ENCODE data around the gene PAPLN. TPM values are rescaled to one million over a fixed set of nuclear protein-coding genes. Genes with fewer than 3 reads are reported as not detected.

The PAPLN gene
- total RNA-seq, 1 experiment from 2014 or later: 22.2 TPM

DNA sequence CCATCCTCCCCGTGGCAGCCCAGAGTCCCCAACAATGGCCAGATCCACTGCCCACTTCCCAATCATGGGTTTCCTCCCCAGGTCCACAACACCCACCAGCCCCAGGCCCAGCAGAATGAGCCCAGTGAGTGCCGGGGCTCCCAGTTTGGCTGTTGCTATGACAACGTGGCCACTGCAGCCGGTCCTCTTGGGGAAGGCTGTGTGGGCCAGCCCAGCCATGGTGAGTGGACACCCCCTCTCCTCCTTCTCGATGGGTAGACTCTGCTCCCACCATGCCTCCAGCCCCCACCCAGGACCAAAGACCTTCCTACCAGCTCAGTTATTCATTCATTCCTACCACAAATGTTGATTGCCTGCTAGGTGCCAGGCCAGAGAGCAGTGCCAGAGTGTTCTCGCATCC is 23.8 kb downstream of the PAPLN start:
- Histone ChIP-seq H3K36me3 (ENCODE audit: control insufficient read depth, insufficient read depth, low read length) (no peaks in the 10 kb centered on the region), H3K9me3 (ENCODE audit: control insufficient read depth, insufficient read depth, low read depth, low read length) (no peaks in the 10 kb centered on the region), H3K27ac (ENCODE audit: low read length) (no peak overlapping the region), H3K4me3 (ENCODE audit: low read depth in 2 of 2, low read length in 2 of 2) (no peak overlapping the region), H3K4me1 (ENCODE audit: control insufficient read depth, insufficient read depth, low read length) (no peaks in the 10 kb centered on the region), H3K27me3 (ENCODE audit: control insufficient read depth, insufficient read depth, low read length) (no peaks in the 10 kb centered on the region)
- intact Hi-C loops (cut with micrococcal nuclease; ENCODE audit: unreplicated experiment): no loop called here
- ChIA-PET CTCF (no interaction called here), POLR2A (no interaction called here)
- in situ Hi-C loops (cut with HindIII; ENCODE audit: low pct_unique_long_range_greater_than_20kb, low sequenced_read_pairs): no loop called here
- TF ChIP-seq TCF7L2 (IDR thresholded peaks at IDR 0.05; ENCODE audit: low read depth, low read length) (no peak), SIN3A (IDR thresholded peaks at IDR 0.05; ENCODE audit: borderline replicate concordance, insufficient read depth, low read depth, low read length) (no peak), POLR2AphosphoS5 (IDR thresholded peaks at IDR 0.05; ENCODE audit: low read depth, low read length) (no peak), CTCF (IDR thresholded peaks at IDR 0.05) (no peak)
- TF ChIP-seq, protein P1, sequence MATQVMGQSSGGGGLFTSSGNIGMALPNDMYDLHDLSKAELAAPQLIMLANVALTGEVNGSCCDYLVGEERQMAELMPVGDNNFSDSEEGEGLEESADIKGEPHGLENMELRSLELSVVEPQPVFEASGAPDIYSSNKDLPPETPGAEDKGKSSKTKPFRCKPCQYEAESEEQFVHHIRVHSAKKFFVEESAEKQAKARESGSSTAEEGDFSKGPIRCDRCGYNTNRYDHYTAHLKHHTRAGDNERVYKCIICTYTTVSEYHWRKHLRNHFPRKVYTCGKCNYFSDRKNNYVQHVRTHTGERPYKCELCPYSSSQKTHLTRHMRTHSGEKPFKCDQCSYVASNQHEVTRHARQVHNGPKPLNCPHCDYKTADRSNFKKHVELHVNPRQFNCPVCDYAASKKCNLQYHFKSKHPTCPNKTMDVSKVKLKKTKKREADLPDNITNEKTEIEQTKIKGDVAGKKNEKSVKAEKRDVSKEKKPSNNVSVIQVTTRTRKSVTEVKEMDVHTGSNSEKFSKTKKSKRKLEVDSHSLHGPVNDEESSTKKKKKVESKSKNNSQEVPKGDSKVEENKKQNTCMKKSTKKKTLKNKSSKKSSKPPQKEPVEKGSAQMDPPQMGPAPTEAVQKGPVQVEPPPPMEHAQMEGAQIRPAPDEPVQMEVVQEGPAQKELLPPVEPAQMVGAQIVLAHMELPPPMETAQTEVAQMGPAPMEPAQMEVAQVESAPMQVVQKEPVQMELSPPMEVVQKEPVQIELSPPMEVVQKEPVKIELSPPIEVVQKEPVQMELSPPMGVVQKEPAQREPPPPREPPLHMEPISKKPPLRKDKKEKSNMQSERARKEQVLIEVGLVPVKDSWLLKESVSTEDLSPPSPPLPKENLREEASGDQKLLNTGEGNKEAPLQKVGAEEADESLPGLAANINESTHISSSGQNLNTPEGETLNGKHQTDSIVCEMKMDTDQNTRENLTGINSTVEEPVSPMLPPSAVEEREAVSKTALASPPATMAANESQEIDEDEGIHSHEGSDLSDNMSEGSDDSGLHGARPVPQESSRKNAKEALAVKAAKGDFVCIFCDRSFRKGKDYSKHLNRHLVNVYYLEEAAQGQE (IDR thresholded peaks at IDR 0.05; ENCODE audit: insufficient read depth in 1 of 2, low read depth in 2 of 2, low read length in 1 of 2): no peak
- no peak for ATAC-seq
- BruUV-seq (replicated peaks): no TSS peak
- DNase-seq (ENCODE audit: low read depth, low spot score): no peak

- in situ Hi-C loops (cut with HindIII; ENCODE audit: low pct_unique_long_range_greater_than_20kb, low sequenced_read_pairs): no loop called here
- ChIA-PET CTCF (no interaction called here), POLR2A (no interaction called here)
- Histone ChIP-seq H3K4me1 (ENCODE audit: control insufficient read depth, insufficient read depth, low read length) (no peaks in the 10 kb centered on the region), H3K36me3 (ENCODE audit: control insufficient read depth, insufficient read depth, low read length) (no peaks in the 10 kb centered on the region), H3K4me3 (ENCODE audit: low read depth in 2 of 2, low read length in 2 of 2) (no peak overlapping the region), H3K27me3 (ENCODE audit: control insufficient read depth, insufficient read depth, low read length) (no peaks in the 10 kb centered on the region), H3K9me3 (ENCODE audit: control insufficient read depth, insufficient read depth, low read depth, low read length) (no peaks in the 10 kb centered on the region), H3K27ac (ENCODE audit: low read length) (no peak overlapping the region)
- DNase-seq (ENCODE audit: low read depth, low spot score) (no peak), ATAC-seq (no peak)
- TF ChIP-seq, protein P1 (IDR thresholded peaks at IDR 0.05; ENCODE audit: insufficient read depth in 1 of 2, low read depth in 2 of 2, low read length in 1 of 2): no peak
- TF ChIP-seq TCF7L2 (IDR thresholded peaks at IDR 0.05; ENCODE audit: low read depth, low read length): no peak
- TF ChIP-seq CTCF (IDR thresholded peaks at IDR 0.05): no peak
- TF ChIP-seq POLR2AphosphoS5 (IDR thresholded peaks at IDR 0.05; ENCODE audit: low read depth, low read length): no peak
- TF ChIP-seq SIN3A (IDR thresholded peaks at IDR 0.05; ENCODE audit: borderline replicate concordance, insufficient read depth, low read depth, low read length): no peak
- BruUV-seq (replicated peaks): no TSS peak
- intact Hi-C loops (cut with micrococcal nuclease; ENCODE audit: unreplicated experiment): no loop called here
Observed at GRCh38 chr14:73261520-73262426, 24.5 kb downstream of the PAPLN start.
